CD14-positive monocyte (primary cell): ENCODE results near the gene IL31RA. TPM values are rescaled to one million over a fixed set of nuclear protein-coding genes. Genes with fewer than 3 reads are reported as not detected.

Experiments
- DNase-seq, 3 donors: peaks; one replicate each; pipeline ENCODE4 v3.0.0-alpha.2; 2011 to 2022
- H2AFZ ChIP-seq: 2 replicates; pipeline ENCODE4 v1.6.0; 2012; ENCODE audit warnings: mild to moderate bottlenecking, low read depth, low read length, inconsistent platforms; ENCODE audit not compliant: insufficient read depth, poor library complexity, severe bottlenecking
- H3K27ac ChIP-seq, 2 donors: 1 replicate in 1 of 2; 2 replicates in 1 of 2; pipeline ENCODE4 v1.5.1; 2012 to 2013; ENCODE audit warnings: low read length in 2 of 2, control low read depth in 1 of 2, inconsistent platforms in 1 of 2, low read depth in 1 of 2, mild to moderate bottlenecking in 1 of 2
- H3K27me3 ChIP-seq, 2 donors: one replicate each; pipeline versions ENCODE4 v1.6.0 to v1.6.1; 2011 to 2013; ENCODE audit warnings: low read length in 2 of 2; ENCODE audit not compliant: control insufficient read depth in 2 of 2, insufficient read depth in 2 of 2
- H3K36me3 ChIP-seq, 2 donors: replicated peaks in 1 of 2; 1 replicate in 1 of 2; 2 replicates in 1 of 2; pipeline versions ENCODE4 v1.5.1 to v1.6.1; 2012 to 2013; ENCODE audit warnings: low read length in 2 of 2, control low read depth in 1 of 2, inconsistent platforms in 1 of 2, mild to moderate bottlenecking in 1 of 2; ENCODE audit not compliant: insufficient read depth in 2 of 2, control insufficient read depth in 1 of 2
- H3K4me1 ChIP-seq, 2 donors: 1 replicate in 1 of 2; 2 replicates in 1 of 2; pipeline versions ENCODE4 v1.5.1 to v1.6.1; 2012 to 2013; ENCODE audit warnings: low read length in 2 of 2, control low read depth in 1 of 2, inconsistent platforms in 1 of 2, mild to moderate bottlenecking in 1 of 2, moderate library complexity in 1 of 2; ENCODE audit not compliant: insufficient read depth in 2 of 2, control insufficient read depth in 1 of 2
- H3K4me2 ChIP-seq: replicated peaks from 2 replicates; pipeline ENCODE3; 2012; ENCODE audit warnings: low read length, moderate library complexity, mild to moderate bottlenecking; ENCODE audit not compliant: poor library complexity, severe bottlenecking; ENCODE audit errors: extremely low read depth
- H3K4me3 ChIP-seq, 3 experiments: fragments of 200-600 bp in 1 of 3; sonication (generic) in 1 of 3; replicated peaks in 1 of 3; 1 replicate in 2 of 3; 2 replicates in 1 of 3; pipeline ENCODE4 v1.5.1; 2011 to 2013; ENCODE audit warnings: low read length in 3 of 3, mild to moderate bottlenecking in 3 of 3, control low read depth in 2 of 3, low read depth in 2 of 3, inconsistent platforms in 1 of 3, moderate library complexity in 1 of 3
- H3K79me2 ChIP-seq: 2 replicates; pipeline ENCODE4 v1.6.0; 2012; ENCODE audit warnings: mild to moderate bottlenecking, control low read depth, inconsistent platforms, low read length, moderate library complexity; ENCODE audit not compliant: insufficient read depth
- H3K9ac ChIP-seq: 2 replicates; pipeline ENCODE4 v1.6.0; 2017; ENCODE audit warnings: low read length, mild to moderate bottlenecking; ENCODE audit not compliant: insufficient read depth, poor library complexity, severe bottlenecking
- H3K9me3 ChIP-seq, 2 donors: replicated peaks in 1 of 2; 1 replicate in 1 of 2; 2 replicates in 1 of 2; pipeline versions ENCODE4 v1.5.1 to v1.6.1; 2012 to 2013; ENCODE audit warnings: low read length in 2 of 2, control low read depth in 1 of 2; ENCODE audit not compliant: control insufficient read depth in 1 of 2, insufficient read depth in 1 of 2
- H4K20me1 ChIP-seq: 2 replicates; pipeline ENCODE4 v1.6.0; 2012; ENCODE audit warnings: mild to moderate bottlenecking, low read length, control low read depth, moderate library complexity; ENCODE audit not compliant: insufficient read depth
- H3K27ac Mint-ChIP-seq, 7 donors: one replicate each; pipeline ENCODE4 v1.8.0; 2020; ENCODE audit warnings: mild to moderate bottlenecking in 7 of 7, mixed read lengths in 7 of 7, moderate library complexity in 6 of 7, inconsistent platforms in 2 of 7
- H3K27me3 Mint-ChIP-seq, 3 donors: one replicate each; pipeline ENCODE4 v1.8.0; 2021 to 2022; ENCODE audit warnings: low read depth in 3 of 3, mild to moderate bottlenecking in 3 of 3, mixed read lengths in 3 of 3, moderate library complexity in 3 of 3, inconsistent platforms in 1 of 3
- H3K36me3 Mint-ChIP-seq, 2 donors: one replicate each; pipeline ENCODE4 v1.8.0; 2020; ENCODE audit warnings: mixed read lengths in 2 of 2, inconsistent platforms in 1 of 2, mild to moderate bottlenecking in 1 of 2
- H3K4me1 Mint-ChIP-seq: one replicate; pipeline ENCODE4 v1.8.0; 2020; ENCODE audit warnings: mild to moderate bottlenecking, mixed read lengths
- H3K4me3 Mint-ChIP-seq, 2 donors: one replicate each; pipeline ENCODE4 v1.8.0; 2020; ENCODE audit warnings: mild to moderate bottlenecking in 2 of 2, mixed read lengths in 2 of 2, moderate library complexity in 1 of 2
- H3K9me3 Mint-ChIP-seq, 7 donors: one replicate each; pipeline ENCODE4 v1.8.0; 2020 to 2022; ENCODE audit warnings: mixed read lengths in 7 of 7, mild to moderate bottlenecking in 6 of 7, moderate library complexity in 6 of 7, inconsistent platforms in 2 of 7
- WGBS: methylation state at CpG from one replicate; pipeline ENCODE4 v1.1.5; 2013; ENCODE audit warnings: missing lambda C conversion rate; ENCODE audit not compliant: insufficient coverage; 5-methylcytosine and 5-hydroxymethylcytosine counted together
- intact Hi-C, 2 donors: fragments of 100-400 bp; cut with micrococcal nuclease; formaldehyde crosslinking; loops; one replicate each; pipeline versions ENCODE4 v1.15.0 to v1.15.1; 2023
- polyA plus RNA-seq, 3 donors: library from polyadenylated mRNA; depleted of rRNA in 1 of 3; unstranded in 2 of 3; stranded (reverse) in 1 of 3; fragments of 300-500 nt in 2 of 3; fragments of >200 nt in 1 of 3; fragmentation: Illumina TruSeq in 2 of 3; gene quantifications; 1 replicate in 2 of 3; 2 replicates in 1 of 3; pipeline ENCODE4 v1.2.3, GENCODE V29; 2012 to 2021
- TF ChIP-seq, protein P1 (sequence below): fragments of 200-600 bp; IDR thresholded peaks from one replicate; pipeline ENCODE4 v1.8.0; 2022; ENCODE audit warnings: antibody characterized with exemption, mild to moderate bottlenecking

The IL31RA gene
- polyA plus RNA-seq, 3 donors = 0.52 to 1.8 (median 1.3) TPM

DNA sequence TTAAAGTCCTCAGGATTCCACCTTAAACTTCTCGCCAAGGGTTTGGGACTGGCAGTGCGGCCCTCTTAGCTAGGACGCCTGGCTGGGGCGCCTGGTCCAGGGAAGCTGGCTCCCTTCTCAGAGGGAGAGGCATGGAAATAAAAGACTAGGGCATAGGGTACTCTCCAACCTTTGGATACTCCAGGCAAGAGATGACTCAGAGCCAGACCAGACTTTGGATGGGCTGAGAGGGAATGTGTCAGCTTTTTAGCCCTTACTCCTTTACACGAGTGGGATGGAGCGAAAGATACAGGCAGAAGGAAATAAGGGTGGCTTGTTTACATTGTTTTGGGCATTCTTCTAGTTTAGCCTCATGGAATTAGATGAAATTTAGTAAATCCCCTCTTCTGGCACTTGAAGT is 48.2 kb downstream of the IL31RA start:
- no peak overlapping the region for H3K9ac ChIP-seq
- DNase-seq = peak in 1 of 3 donors; percentile 22
- Mint-ChIP-seq H3K4me3 (no peak overlapping the region), H3K36me3 (peaks cover 13 to 21% of the 10 kb centered on the region in 2 donors), H3K27me3 (peaks cover 0 to 2% (median 0%) of the 10 kb centered on the region in 3 donors), H3K9me3 (peaks cover 0 to 2% (median 0%) of the 10 kb centered on the region in 7 donors), H3K4me1 (peaks cover 25% of the 10 kb centered on the region), H3K27ac (peak overlapping the region in 2 of 7 donors; percentile 53 to 61)
- H3K36me3 ChIP-seq = peaks cover 0 to 7% of the 10 kb centered on the region in 2 donors
- intact Hi-C loops = no loop called here
- H3K79me2 ChIP-seq = no peaks in the 10 kb centered on the region
- no peak overlapping the region for H3K4me3 ChIP-seq
- H4K20me1 ChIP-seq = no peaks in the 10 kb centered on the region
- peaks cover 24 to 25% of the 10 kb centered on the region in 2 donors for H3K4me1 ChIP-seq
- WGBS = no CpG with 5 or more reads among the region's 6 CpGs
- H3K27ac ChIP-seq = no peak overlapping the region
- H3K9me3 ChIP-seq = no peaks in the 10 kb centered on the region
- no peaks in the 10 kb centered on the region for H3K27me3 ChIP-seq
- no peak overlapping the region for H2AFZ ChIP-seq
- H3K4me2 ChIP-seq = no peak overlapping the region
- TF ChIP-seq, protein P1, sequence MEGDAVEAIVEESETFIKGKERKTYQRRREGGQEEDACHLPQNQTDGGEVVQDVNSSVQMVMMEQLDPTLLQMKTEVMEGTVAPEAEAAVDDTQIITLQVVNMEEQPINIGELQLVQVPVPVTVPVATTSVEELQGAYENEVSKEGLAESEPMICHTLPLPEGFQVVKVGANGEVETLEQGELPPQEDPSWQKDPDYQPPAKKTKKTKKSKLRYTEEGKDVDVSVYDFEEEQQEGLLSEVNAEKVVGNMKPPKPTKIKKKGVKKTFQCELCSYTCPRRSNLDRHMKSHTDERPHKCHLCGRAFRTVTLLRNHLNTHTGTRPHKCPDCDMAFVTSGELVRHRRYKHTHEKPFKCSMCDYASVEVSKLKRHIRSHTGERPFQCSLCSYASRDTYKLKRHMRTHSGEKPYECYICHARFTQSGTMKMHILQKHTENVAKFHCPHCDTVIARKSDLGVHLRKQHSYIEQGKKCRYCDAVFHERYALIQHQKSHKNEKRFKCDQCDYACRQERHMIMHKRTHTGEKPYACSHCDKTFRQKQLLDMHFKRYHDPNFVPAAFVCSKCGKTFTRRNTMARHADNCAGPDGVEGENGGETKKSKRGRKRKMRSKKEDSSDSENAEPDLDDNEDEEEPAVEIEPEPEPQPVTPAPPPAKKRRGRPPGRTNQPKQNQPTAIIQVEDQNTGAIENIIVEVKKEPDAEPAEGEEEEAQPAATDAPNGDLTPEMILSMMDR = no peak

DNA sequence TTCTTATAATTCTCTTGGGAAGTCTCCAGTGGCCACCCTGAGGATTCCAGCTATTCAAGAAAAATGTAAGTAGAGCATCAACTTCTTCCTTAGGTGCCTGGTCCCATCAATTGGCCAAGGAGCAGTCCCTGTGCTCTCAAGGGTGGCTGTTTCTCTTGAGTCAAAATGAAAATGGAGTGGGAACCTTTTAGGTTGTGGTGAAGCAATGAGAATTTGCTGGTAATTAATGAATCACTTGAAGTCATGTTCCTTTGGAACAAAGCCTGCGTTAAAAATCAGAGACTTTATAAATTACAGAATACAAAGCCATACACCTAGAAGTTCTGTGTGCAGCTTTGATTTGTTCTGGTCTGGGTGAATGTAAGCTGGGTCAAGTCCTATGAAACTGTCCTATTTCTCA is 48.9 kb downstream of the IL31RA start:
- no peak overlapping the region for H3K9ac ChIP-seq
- DNase-seq = no peak
- H3K36me3 ChIP-seq = peaks cover 0 to 7% of the 10 kb centered on the region in 2 donors
- no CpG with 5 or more reads among the region's 1 CpG for WGBS
- no peaks in the 10 kb centered on the region for H3K27me3 ChIP-seq
- no peak overlapping the region for H2AFZ ChIP-seq
- H3K27ac Mint-ChIP-seq = peak overlapping the region in 1 of 7 donors; percentile 16
- H4K20me1 ChIP-seq = no peaks in the 10 kb centered on the region
- peaks cover 0 to 2% (median 0%) of the 10 kb centered on the region in 7 donors for H3K9me3 Mint-ChIP-seq
- H3K9me3 ChIP-seq = no peaks in the 10 kb centered on the region
- peaks cover 0 to 2% (median 0%) of the 10 kb centered on the region in 3 donors for H3K27me3 Mint-ChIP-seq
- no peak overlapping the region for H3K4me2 ChIP-seq
- no peak overlapping the region for H3K4me3 Mint-ChIP-seq
- peaks cover 27 to 29% of the 10 kb centered on the region in 2 donors for H3K4me1 ChIP-seq
- peaks cover 11 to 24% of the 10 kb centered on the region in 2 donors for H3K36me3 Mint-ChIP-seq
- intact Hi-C loops = loop anchor here (5.0 to 10.0 kb wide), 3 partner anchors 38 to 185 kb away; partner anchors contain the start of gene SLC38A9 (in 1 of the 2)
- H3K4me1 Mint-ChIP-seq = peaks cover 29% of the 10 kb centered on the region
- no peaks in the 10 kb centered on the region for H3K79me2 ChIP-seq
- H3K27ac ChIP-seq = no peak overlapping the region
- H3K4me3 ChIP-seq = no peak overlapping the region
- TF ChIP-seq, protein P1 = no peak
